GM19240 (cell line): ENCODE results near the gene VASP.

Source experiments
- DNase-seq: peaks from one replicate; pipeline ENCODE4 v3.0.0; 2011; ENCODE audit warnings: low spot score; ENCODE audit not compliant: insufficient read length

The VASP gene

GRCh38 chr19:45473682-45474605 lies 33.3 kb upstream of the VASP start:
- no peak for DNase-seq

- no peak for DNase-seq
Measured at GRCh38 chr19:45474606-45475521, 32.4 kb upstream of the VASP start.

- DNase-seq = no peak
Measured at GRCh38 chr19:45475537-45476291, 31.6 kb upstream of the VASP start.

- DNase-seq = no peak
Measured at GRCh38 chr19:45476304-45476703, 31.0 kb upstream of the VASP start.

- DNase-seq = no peak
Measured at GRCh38 chr19:45477186-45477585, 30.1 kb upstream of the VASP start.

- no peak for DNase-seq
Measured at GRCh38 chr19:45477713-45478453, 29.4 kb upstream of the VASP start.

- DNase-seq = peak; percentile 65
Measured at GRCh38 chr19:45478454-45479238, 28.6 kb upstream of the VASP start.

GRCh38 chr19:45483033-45483432 lies 24.2 kb upstream of the VASP start:
- no peak for DNase-seq

- no peak for DNase-seq
Measured at GRCh38 chr19:45484273-45484945, 22.9 kb upstream of the VASP start.

- peak; percentile 79 for DNase-seq
Measured at GRCh38 chr19:45485305-45486077, 21.8 kb upstream of the VASP start.

- DNase-seq = no peak
Measured at GRCh38 chr19:45488708-45489107, 18.6 kb upstream of the VASP start.

- DNase-seq = no peak
Measured at GRCh38 chr19:45489216-45489855, 17.9 kb upstream of the VASP start.

- no peak for DNase-seq
Measured at GRCh38 chr19:45492137-45492626, 15.1 kb upstream of the VASP start.

- no peak for DNase-seq
Measured at GRCh38 chr19:45492627-45493470, 14.4 kb upstream of the VASP start.

GRCh38 chr19:45494261-45494916 lies 12.9 kb upstream of the VASP start:
- DNase-seq = no peak

GRCh38 chr19:45495178-45495577 lies 12.1 kb upstream of the VASP start:
- no peak for DNase-seq
